WTC11 (cell line): ENCODE data around the gene KIFC1. TPM values are rescaled to one million over a fixed set of nuclear protein-coding genes. Genes with fewer than 3 reads are reported as not detected.

Source experiments
- CREB1 ChIP-seq: sonication (generic); formaldehyde crosslinking; IDR thresholded peaks from 2 replicates; pipeline ENCODE4 v1.8.0; 2023; ENCODE audit warnings: mild to moderate bottlenecking, missing genetic modification reagents
- ESRRA ChIP-seq: sonication (generic); formaldehyde crosslinking; IDR thresholded peaks from 2 replicates; pipeline ENCODE4 v1.8.1; 2022; ENCODE audit warnings: mild to moderate bottlenecking, missing genetic modification reagents, borderline replicate concordance
- FOXP1 ChIP-seq: sonication (generic); formaldehyde crosslinking; IDR thresholded peaks from 2 replicates; pipeline ENCODE4 v1.8.0; 2022; ENCODE audit warnings: missing genetic modification reagents, mild to moderate bottlenecking, moderate library complexity, borderline replicate concordance
- GABPB1 ChIP-seq: sonication (generic); formaldehyde crosslinking; IDR thresholded peaks from 2 replicates; pipeline ENCODE4 v1.8.1; 2023; ENCODE audit warnings: mild to moderate bottlenecking, missing genetic modification reagents
- GRHL2 ChIP-seq: fragments of 250-450 bp; sonication (Bioruptor Pico); IDR thresholded peaks from 2 replicates; pipeline ENCODE4 v1.8.0; 2022; ENCODE audit warnings: mild to moderate bottlenecking, moderate library complexity; ENCODE audit not compliant: insufficient replicate concordance, severe bottlenecking
- GTF2I ChIP-seq: fragments of 250-450 bp; sonication (Bioruptor Pico); conservative IDR thresholded peaks from 2 replicates; pipeline ENCODE4 v1.4.0; 2021; ENCODE audit warnings: mild to moderate bottlenecking
- NR3C1 ChIP-seq: sonication (generic); formaldehyde crosslinking; conservative IDR thresholded peaks from 2 replicates; pipeline ENCODE4 v1.8.1; 2023; ENCODE audit warnings: low read depth, mild to moderate bottlenecking, missing genetic modification reagents
- RORB ChIP-seq: fragments of 250-450 bp; sonication (Bioruptor Pico); IDR thresholded peaks from 2 replicates; pipeline ENCODE4 v1.9.0; 2021; ENCODE audit warnings: mild to moderate bottlenecking
- SMAD3 ChIP-seq: sonication (generic); formaldehyde crosslinking; IDR thresholded peaks from 2 replicates; pipeline ENCODE4 v1.8.0; 2022; ENCODE audit warnings: missing genetic modification reagents, mild to moderate bottlenecking, borderline replicate concordance
- SMAD4 ChIP-seq: sonication (generic); formaldehyde crosslinking; IDR thresholded peaks from 2 replicates; pipeline ENCODE4 v1.8.0; 2022; ENCODE audit warnings: mild to moderate bottlenecking, missing genetic modification reagents
- ZBTB21 ChIP-seq: sonication (generic); formaldehyde crosslinking; IDR thresholded peaks from 2 replicates; pipeline ENCODE4 v1.8.1; 2023; ENCODE audit warnings: mild to moderate bottlenecking, missing genetic modification reagents, borderline replicate concordance
- ZNF232 ChIP-seq: sonication (generic); formaldehyde crosslinking; IDR thresholded peaks from 2 replicates; pipeline ENCODE4 v1.8.0; 2022; ENCODE audit warnings: mild to moderate bottlenecking, missing genetic modification reagents
- ZNF416 ChIP-seq: fragments of 250-450 bp; sonication (Bioruptor Pico); IDR thresholded peaks from 2 replicates; pipeline ENCODE4 v1.9.0; 2021; ENCODE audit warnings: mild to moderate bottlenecking, inconsistent platforms
- total RNA-seq: library from RNA; stranded (reverse); gene quantifications from 3 replicates; pipeline ENCODE4 v1.2.3, GENCODE V29; 2021
- TF ChIP-seq, protein P1 (sequence below): sonication (generic); formaldehyde crosslinking; IDR thresholded peaks from 2 replicates; pipeline ENCODE4 v1.8.0; 2023; ENCODE audit warnings: mild to moderate bottlenecking, missing genetic modification reagents
- TF ChIP-seq, protein P2 (sequence below): sonication (generic); formaldehyde crosslinking; IDR thresholded peaks from 2 replicates; pipeline ENCODE4 v1.8.1; 2023; ENCODE audit warnings: mild to moderate bottlenecking, missing genetic modification reagents, moderate library complexity
- TF ChIP-seq, protein P3 (sequence below): sonication (generic); formaldehyde crosslinking; IDR thresholded peaks from 2 replicates; pipeline ENCODE4 v1.8.0; 2022; ENCODE audit warnings: missing genetic modification reagents
- TF ChIP-seq, protein P4 (sequence below): sonication (generic); formaldehyde crosslinking; IDR thresholded peaks from 2 replicates; pipeline ENCODE4 v1.8.0; 2022; ENCODE audit warnings: mild to moderate bottlenecking, missing genetic modification reagents
- TF ChIP-seq, protein P5 (sequence below): sonication (generic); formaldehyde crosslinking; IDR thresholded peaks from 2 replicates; pipeline ENCODE4 v1.8.0; 2022; ENCODE audit warnings: mild to moderate bottlenecking, missing genetic modification reagents
- TF ChIP-seq, protein P6 (sequence below): sonication (generic); formaldehyde crosslinking; IDR thresholded peaks from 2 replicates; pipeline ENCODE4 v1.8.1; 2022; ENCODE audit warnings: low read depth, mild to moderate bottlenecking, moderate library complexity, missing genetic modification reagents, borderline replicate concordance

Gene KIFC1
- total RNA-seq, 1 experiment from 2014 or later, result 97.3 TPM

DNA sequence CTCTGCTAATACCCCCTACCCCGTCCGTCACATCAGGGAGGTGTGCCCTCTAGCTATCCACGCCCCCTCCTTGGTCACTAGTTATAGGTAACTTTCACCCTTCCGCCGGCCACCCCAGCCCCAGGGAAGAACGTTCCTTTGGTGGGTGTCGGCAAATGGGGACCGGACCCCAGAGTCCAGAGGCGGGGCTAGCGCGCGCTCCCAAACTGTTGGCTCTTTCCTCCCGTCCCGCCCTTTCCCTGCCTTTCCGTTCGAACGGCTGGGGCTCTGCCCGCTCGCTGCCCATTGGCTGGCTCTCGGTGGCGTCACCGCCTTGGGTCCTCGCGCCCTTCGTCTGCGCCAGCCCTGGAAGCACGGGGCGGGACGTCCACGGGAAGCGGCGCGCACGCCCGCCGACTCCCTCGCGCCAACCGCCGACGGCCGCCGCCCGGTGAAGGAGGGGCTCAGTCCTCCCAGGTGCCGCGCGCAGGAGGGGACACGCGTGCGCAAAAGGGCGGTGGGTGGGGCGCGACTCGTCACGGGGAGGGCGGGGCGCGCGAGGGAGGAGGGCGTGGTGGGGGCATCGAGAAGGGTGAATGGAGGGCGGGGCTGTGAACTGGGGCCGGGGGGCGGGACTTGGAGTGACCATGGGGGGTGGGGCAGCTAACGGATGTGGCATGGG is 18.6 kb downstream of the KIFC1 start (continued):
- TF ChIP-seq, protein P1, sequence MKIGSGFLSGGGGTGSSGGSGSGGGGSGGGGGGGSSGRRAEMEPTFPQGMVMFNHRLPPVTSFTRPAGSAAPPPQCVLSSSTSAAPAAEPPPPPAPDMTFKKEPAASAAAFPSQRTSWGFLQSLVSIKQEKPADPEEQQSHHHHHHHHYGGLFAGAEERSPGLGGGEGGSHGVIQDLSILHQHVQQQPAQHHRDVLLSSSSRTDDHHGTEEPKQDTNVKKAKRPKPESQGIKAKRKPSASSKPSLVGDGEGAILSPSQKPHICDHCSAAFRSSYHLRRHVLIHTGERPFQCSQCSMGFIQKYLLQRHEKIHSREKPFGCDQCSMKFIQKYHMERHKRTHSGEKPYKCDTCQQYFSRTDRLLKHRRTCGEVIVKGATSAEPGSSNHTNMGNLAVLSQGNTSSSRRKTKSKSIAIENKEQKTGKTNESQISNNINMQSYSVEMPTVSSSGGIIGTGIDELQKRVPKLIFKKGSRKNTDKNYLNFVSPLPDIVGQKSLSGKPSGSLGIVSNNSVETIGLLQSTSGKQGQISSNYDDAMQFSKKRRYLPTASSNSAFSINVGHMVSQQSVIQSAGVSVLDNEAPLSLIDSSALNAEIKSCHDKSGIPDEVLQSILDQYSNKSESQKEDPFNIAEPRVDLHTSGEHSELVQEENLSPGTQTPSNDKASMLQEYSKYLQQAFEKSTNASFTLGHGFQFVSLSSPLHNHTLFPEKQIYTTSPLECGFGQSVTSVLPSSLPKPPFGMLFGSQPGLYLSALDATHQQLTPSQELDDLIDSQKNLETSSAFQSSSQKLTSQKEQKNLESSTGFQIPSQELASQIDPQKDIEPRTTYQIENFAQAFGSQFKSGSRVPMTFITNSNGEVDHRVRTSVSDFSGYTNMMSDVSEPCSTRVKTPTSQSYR (CRISPR knock-in tag), result peak; percentile 79
- TF ChIP-seq, protein P2, sequence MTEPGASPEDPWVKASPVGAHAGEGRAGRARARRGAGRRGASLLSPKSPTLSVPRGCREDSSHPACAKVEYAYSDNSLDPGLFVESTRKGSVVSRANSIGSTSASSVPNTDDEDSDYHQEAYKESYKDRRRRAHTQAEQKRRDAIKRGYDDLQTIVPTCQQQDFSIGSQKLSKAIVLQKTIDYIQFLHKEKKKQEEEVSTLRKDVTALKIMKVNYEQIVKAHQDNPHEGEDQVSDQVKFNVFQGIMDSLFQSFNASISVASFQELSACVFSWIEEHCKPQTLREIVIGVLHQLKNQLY (CRISPR knock-in tag), result no peak
- TF ChIP-seq ZBTB21 (CRISPR knock-in tag) (peak; percentile 94), ZNF232 (0 out of 2 replicates have a peak, but pooled peaks have one; percentile 70), ESRRA (peak; percentile 77; the same call in 1 of the 2 replicates), CREB1 (CRISPR knock-in tag) (peak; percentile 88; the same call in 1 of the 2 replicates), SMAD4 (CRISPR knock-in tag) (no peak), SMAD3 (peak; percentile 57; the same call in 1 of the 2 replicates), GTF2I (CRISPR knock-in tag) (no peak), GABPB1 (CRISPR knock-in tag) (peak; percentile 93), NR3C1 (CRISPR knock-in tag) (no peak), RORB (CRISPR knock-in tag) (no peak), ZNF416 (CRISPR knock-in tag) (peak; percentile 73; the same call in 1 of the 2 replicates), GRHL2 (CRISPR knock-in tag) (no peak), FOXP1 (CRISPR knock-in tag) (peak; percentile 94)
- TF ChIP-seq, protein P3, sequence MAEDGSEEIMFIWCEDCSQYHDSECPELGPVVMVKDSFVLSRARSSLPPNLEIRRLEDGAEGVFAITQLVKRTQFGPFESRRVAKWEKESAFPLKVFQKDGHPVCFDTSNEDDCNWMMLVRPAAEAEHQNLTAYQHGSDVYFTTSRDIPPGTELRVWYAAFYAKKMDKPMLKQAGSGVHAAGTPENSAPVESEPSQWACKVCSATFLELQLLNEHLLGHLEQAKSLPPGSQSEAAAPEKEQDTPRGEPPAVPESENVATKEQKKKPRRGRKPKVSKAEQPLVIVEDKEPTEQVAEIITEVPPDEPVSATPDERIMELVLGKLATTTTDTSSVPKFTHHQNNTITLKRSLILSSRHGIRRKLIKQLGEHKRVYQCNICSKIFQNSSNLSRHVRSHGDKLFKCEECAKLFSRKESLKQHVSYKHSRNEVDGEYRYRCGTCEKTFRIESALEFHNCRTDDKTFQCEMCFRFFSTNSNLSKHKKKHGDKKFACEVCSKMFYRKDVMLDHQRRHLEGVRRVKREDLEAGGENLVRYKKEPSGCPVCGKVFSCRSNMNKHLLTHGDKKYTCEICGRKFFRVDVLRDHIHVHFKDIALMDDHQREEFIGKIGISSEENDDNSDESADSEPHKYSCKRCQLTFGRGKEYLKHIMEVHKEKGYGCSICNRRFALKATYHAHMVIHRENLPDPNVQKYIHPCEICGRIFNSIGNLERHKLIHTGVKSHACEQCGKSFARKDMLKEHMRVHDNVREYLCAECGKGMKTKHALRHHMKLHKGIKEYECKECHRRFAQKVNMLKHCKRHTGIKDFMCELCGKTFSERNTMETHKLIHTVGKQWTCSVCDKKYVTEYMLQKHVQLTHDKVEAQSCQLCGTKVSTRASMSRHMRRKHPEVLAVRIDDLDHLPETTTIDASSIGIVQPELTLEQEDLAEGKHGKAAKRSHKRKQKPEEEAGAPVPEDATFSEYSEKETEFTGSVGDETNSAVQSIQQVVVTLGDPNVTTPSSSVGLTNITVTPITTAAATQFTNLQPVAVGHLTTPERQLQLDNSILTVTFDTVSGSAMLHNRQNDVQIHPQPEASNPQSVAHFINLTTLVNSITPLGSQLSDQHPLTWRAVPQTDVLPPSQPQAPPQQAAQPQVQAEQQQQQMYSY, result no peak
- TF ChIP-seq, protein P4, sequence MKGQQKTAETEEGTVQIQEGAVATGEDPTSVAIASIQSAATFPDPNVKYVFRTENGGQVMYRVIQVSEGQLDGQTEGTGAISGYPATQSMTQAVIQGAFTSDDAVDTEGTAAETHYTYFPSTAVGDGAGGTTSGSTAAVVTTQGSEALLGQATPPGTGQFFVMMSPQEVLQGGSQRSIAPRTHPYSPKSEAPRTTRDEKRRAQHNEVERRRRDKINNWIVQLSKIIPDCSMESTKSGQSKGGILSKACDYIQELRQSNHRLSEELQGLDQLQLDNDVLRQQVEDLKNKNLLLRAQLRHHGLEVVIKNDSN (CRISPR knock-in tag), result peak; percentile 67
- TF ChIP-seq, protein P5, sequence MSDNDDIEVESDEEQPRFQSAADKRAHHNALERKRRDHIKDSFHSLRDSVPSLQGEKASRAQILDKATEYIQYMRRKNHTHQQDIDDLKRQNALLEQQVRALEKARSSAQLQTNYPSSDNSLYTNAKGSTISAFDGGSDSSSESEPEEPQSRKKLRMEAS (CRISPR knock-in tag), result peak; percentile 97
- TF ChIP-seq, protein P6, sequence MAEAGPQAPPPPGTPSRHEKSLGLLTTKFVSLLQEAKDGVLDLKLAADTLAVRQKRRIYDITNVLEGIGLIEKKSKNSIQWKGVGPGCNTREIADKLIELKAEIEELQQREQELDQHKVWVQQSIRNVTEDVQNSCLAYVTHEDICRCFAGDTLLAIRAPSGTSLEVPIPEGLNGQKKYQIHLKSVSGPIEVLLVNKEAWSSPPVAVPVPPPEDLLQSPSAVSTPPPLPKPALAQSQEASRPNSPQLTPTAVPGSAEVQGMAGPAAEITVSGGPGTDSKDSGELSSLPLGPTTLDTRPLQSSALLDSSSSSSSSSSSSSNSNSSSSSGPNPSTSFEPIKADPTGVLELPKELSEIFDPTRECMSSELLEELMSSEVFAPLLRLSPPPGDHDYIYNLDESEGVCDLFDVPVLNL (CRISPR knock-in tag), result peak; percentile 48; the same call in 1 of the 2 replicates
